Measurements from ENCODE around the gene SHH. TPM values are rescaled to one million over a fixed set of nuclear protein-coding genes. Genes with fewer than 3 reads are reported as not detected.

Gene SHH
- total RNA-seq, 4 donors from 2014 or later: 0.21 to 0.68 TPM; not detected in 2

DNA sequence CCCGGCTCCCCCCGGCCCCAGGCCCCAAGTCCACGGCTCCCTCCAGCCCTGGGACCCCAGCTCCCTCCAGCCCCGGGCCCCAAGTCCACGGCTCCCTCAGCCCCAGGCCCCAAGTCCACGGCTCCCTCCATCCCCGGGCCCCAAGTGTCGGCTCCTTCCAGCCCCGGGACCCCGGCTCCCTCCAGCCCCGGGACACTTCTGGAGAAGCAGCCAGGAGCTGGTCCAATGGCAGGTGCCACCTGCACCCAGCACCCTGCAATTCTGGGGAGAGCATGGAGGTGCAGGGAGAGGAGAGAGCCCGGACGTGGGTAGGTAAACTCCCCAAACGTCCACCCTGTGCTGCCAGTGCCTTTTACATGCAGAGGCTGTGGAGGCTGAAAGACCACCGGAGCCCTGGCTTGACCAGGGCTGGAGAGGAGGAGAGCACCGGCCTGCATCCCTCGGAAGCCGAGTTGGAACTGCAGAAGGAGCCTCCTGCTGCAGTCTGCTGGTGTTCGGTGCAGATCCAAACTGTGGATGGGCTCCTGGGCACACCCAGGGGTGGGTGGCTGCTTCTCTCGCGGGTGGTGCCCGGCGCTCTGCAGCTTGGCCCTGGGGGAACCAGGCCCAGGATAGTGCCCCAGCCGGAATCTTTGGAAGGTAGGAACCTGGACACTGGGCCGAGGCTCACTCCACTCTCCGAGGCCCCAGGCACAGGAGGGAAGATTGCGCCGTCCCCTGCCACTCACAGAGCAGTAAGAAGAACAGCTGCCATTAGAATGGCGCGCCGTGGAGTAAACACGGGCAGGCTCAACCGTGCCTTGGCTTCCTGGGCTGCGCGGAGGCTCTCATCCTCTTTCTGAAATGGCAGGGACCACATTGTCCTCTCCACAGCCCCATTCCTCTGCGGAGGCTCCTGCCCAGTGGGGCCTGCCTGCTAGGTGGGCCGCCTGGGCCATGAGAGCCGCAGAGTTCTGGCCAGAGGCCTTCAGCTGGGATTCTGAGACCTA lies 14.7 kb downstream of the SHH start:
- 60% methylated on average over 6 of the region's 38 CpGs for WGBS
- Histone ChIP-seq H3K4me1 (peaks cover 19% of the 10 kb centered on the region), H3K27me3 (peaks cover 64% of the 10 kb centered on the region), H3K36me3 (no peaks in the 10 kb centered on the region), H3K27ac (no peak overlapping the region), H3K4me3 (no peak overlapping the region), H3K9me3 (no peaks in the 10 kb centered on the region)
- DNase-seq (ENCODE audit: low spot score in 2 of 2): no peak
- TF ChIP-seq, protein P1, sequence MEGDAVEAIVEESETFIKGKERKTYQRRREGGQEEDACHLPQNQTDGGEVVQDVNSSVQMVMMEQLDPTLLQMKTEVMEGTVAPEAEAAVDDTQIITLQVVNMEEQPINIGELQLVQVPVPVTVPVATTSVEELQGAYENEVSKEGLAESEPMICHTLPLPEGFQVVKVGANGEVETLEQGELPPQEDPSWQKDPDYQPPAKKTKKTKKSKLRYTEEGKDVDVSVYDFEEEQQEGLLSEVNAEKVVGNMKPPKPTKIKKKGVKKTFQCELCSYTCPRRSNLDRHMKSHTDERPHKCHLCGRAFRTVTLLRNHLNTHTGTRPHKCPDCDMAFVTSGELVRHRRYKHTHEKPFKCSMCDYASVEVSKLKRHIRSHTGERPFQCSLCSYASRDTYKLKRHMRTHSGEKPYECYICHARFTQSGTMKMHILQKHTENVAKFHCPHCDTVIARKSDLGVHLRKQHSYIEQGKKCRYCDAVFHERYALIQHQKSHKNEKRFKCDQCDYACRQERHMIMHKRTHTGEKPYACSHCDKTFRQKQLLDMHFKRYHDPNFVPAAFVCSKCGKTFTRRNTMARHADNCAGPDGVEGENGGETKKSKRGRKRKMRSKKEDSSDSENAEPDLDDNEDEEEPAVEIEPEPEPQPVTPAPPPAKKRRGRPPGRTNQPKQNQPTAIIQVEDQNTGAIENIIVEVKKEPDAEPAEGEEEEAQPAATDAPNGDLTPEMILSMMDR (IDR thresholded peaks at IDR 0.05): no peak
- TF ChIP-seq POLR2AphosphoS5 (IDR thresholded peaks at IDR 0.05) (no peak), POLR2A (IDR thresholded peaks at IDR 0.05) (no peak), EP300 (IDR thresholded peaks at IDR 0.05) (no peak)

DNA sequence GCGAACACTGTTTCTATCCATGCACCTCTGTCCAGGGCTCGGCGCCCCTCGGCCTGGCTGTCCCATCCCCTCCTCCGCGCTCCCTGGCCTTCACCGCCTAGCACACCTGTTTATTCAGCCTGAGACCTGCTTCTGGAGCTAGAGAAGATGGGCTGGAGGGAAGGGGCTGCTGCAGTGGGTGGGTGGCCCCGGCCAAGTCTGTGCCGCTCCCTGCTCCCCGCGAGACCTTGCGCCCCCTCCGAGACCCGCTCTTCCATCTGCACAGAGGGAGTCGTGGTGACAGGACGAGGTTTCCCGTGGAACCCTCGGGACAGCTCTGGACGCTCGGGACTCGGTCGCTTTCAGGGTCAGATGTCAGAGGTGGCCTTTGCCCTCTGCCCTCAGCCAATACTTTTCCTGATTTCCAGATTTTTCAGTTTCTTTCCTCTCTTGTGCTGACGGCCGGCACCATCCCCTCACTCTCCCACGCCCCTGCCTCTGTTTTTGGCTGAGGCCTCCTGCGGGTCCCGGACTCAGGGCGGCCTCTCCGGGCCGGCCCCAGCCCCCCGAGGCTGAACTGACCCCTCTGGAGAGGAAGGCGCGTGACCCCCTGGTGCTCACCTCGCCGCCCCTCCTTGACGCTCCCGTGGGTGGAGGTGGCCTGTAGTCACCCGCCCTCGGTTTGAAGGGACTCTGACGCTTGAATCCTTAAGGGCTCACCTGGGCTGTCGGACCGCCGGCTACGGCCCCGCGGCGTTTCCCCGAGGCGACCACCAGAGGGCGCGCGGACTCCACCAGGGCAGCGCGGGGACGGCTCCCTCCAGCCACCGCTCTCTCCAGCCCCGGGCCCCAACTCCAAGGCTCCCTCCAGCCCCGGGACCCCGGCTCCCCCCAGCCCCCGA lies 15.6 kb downstream of the SHH start:
- no peak overlapping the region for H3K27ac ChIP-seq
- DNase-seq (ENCODE audit: low spot score in 2 of 2): no peak
- H3K36me3 ChIP-seq: no peaks in the 10 kb centered on the region
- peaks cover 19% of the 10 kb centered on the region for H3K4me1 ChIP-seq
- H3K4me3 ChIP-seq: no peak overlapping the region
- WGBS: 40% methylated on average over 34 of the region's 60 CpGs
- H3K9me3 ChIP-seq: no peaks in the 10 kb centered on the region
- no peak for TF ChIP-seq EP300 (IDR thresholded peaks at IDR 0.05)
- TF ChIP-seq, protein P1 (IDR thresholded peaks at IDR 0.05): peak; percentile 9 to 85
- peaks cover 56% of the 10 kb centered on the region for H3K27me3 ChIP-seq

DNA sequence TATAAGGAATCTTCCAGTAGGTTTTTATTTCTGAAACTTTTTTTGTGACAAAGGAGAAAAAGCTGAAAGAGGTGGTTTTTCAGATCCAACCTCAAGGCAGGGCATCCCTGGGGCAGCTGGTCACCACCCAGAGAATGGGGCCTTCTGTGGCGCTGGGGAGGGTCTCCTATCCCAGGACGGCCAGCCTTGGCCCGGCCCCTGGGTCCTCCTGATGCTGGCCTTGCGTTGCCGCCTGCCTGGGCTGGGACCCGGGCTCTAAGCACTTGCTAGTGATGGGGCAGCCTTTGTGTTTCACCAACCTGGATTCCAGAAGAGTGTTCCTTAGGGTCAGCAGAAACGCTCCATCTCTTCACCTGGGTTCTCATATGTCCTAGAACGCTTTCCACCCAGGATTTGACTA lies 16.3 kb downstream of the SHH start:
- Histone ChIP-seq H3K36me3 (no peaks in the 10 kb centered on the region), H3K9me3 (no peaks in the 10 kb centered on the region), H3K4me1 (peaks cover 19% of the 10 kb centered on the region), H3K27me3 (peaks cover 50% of the 10 kb centered on the region), H3K4me3 (no peak overlapping the region), H3K27ac (no peak overlapping the region)
- 78% methylated on average over 8 of the region's 8 CpGs for WGBS
- DNase-seq (ENCODE audit: low spot score in 2 of 2): no peak
- TF ChIP-seq, protein P1 (IDR thresholded peaks at IDR 0.05): no peak
- TF ChIP-seq EP300 (IDR thresholded peaks at IDR 0.05) (no peak), POLR2A (IDR thresholded peaks at IDR 0.05) (no peak), POLR2AphosphoS5 (IDR thresholded peaks at IDR 0.05) (no peak)

DNA sequence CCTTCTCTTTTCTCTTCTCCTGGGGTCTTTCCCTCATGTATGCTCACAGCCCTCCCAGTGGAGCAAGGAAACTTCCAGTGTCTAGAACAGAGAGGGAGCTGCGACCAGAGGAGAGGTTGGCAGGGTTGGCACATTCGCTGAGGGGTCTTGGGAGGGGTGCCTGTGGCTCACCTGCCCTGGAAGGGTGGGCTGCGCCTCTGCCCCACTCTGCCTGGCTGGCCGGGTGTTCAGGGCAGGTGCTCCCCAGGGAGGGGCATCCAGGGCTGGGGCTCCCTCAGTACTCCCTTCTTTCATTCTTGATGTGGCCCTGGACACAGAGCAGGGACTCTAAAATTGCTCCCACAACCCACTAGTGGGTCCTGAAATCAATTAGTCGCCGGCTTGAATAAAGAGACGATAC lies 16.9 kb downstream of the SHH start:
- no peak for DNase-seq (ENCODE audit: low spot score in 2 of 2)
- H3K4me1 ChIP-seq: peaks cover 19% of the 10 kb centered on the region
- H3K27me3 ChIP-seq: peaks cover 45% of the 10 kb centered on the region
- H3K9me3 ChIP-seq: no peaks in the 10 kb centered on the region
- no peak overlapping the region for H3K27ac ChIP-seq
- 83% methylated on average over 7 of the region's 7 CpGs for WGBS
- no peak overlapping the region for H3K4me3 ChIP-seq
- no peaks in the 10 kb centered on the region for H3K36me3 ChIP-seq
- TF ChIP-seq POLR2AphosphoS5 (IDR thresholded peaks at IDR 0.05): no peak
- TF ChIP-seq, protein P1 (IDR thresholded peaks at IDR 0.05): no peak
- no peak for TF ChIP-seq POLR2A (IDR thresholded peaks at IDR 0.05)
- no peak for TF ChIP-seq EP300 (IDR thresholded peaks at IDR 0.05)

DNA sequence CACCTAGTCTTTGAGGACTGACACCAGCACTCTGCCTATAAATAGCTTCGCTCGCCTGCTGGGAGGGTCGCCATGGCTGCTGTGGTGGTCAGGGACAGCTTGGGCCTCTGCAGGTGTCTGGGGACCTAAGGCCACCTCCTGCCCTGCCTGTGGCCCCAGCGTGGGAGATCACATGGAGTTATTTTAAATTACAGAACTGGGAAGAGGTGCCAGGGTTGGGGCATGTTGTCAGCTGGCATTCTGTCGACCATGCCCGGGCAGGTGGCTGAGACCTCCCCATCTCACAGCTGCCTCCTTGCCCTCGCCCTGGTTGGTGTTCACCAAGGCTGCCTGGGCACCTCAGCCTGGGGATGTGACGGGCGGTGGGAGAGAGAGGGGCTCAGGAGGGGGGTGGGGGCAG lies 18.1 kb downstream of the SHH start:
- H3K9me3 ChIP-seq: no peaks in the 10 kb centered on the region
- TF ChIP-seq POLR2A (IDR thresholded peaks at IDR 0.05) (no peak), EP300 (IDR thresholded peaks at IDR 0.05) (no peak), POLR2AphosphoS5 (IDR thresholded peaks at IDR 0.05) (no peak)
- TF ChIP-seq, protein P1 (IDR thresholded peaks at IDR 0.05): no peak
- H3K27ac ChIP-seq: no peak overlapping the region
- peaks cover 35% of the 10 kb centered on the region for H3K27me3 ChIP-seq
- DNase-seq (ENCODE audit: low spot score in 2 of 2): no peak
- no peaks in the 10 kb centered on the region for H3K36me3 ChIP-seq
- H3K4me1 ChIP-seq: peaks cover 9% of the 10 kb centered on the region
- 84% methylated on average over 5 of the region's 9 CpGs for WGBS
- no peak overlapping the region for H3K4me3 ChIP-seq
